Activated CD8-positive, alpha-beta T cell treated with anti-CD3 and anti-CD28 coated beads for 36 hours (primary cell): Measurements from ENCODE around the gene CAPG. TPM values are rescaled to one million over a fixed set of nuclear protein-coding genes. Genes with fewer than 3 reads are reported as not detected.
A peak's percentile ranks its signal among the peaks of the same experiment; 100 is the strongest.
"Not testable (repeated sequence)": the region's sequence is repeated elsewhere in the genome, so short reads cannot be mapped to it uniquely, and the experiment has no call there.

Experiments
- ATAC-seq: fragments of 200-7000 bp; cut with Tn5 transposase; one replicate; pipeline ENCODE4 v1.10.0; 2021; ENCODE audit warnings: mild to moderate bottlenecking, moderate library complexity
- CTCF ChIA-PET: fragments of 350-600 bp; sonication (Branson Sonifier 250); formaldehyde crosslinking; loops from one replicate; lab custom pipeline; 2021; ENCODE audit warnings: antibody characterized with exemption; lab: Charles Lee
- POLR2A ChIA-PET: fragments of 350-600 bp; sonication (Branson Sonifier 250); formaldehyde crosslinking; loops from one replicate; lab custom pipeline; 2021; ENCODE audit warnings: antibody characterized with exemption; lab: Charles Lee
- DNase-seq: peaks from one replicate; pipeline ENCODE4 v3.0.0-alpha.2; 2020
- H3K27ac Mint-ChIP-seq: one replicate; pipeline ENCODE4 v1.8.0; 2021; ENCODE audit warnings: mild to moderate bottlenecking, mixed read lengths
- H3K27me3 Mint-ChIP-seq: one replicate; pipeline ENCODE4 v1.8.0; 2021; ENCODE audit warnings: mixed read lengths
- H3K36me3 Mint-ChIP-seq: one replicate; pipeline ENCODE4 v1.8.0; 2021; ENCODE audit warnings: low read depth, mixed read lengths
- H3K4me1 Mint-ChIP-seq: one replicate; pipeline ENCODE4 v1.8.0; 2021; ENCODE audit warnings: low read depth, mixed read lengths
- H3K4me3 Mint-ChIP-seq: one replicate; pipeline ENCODE4 v1.8.0; 2021; ENCODE audit warnings: mild to moderate bottlenecking, moderate library complexity, mixed read lengths
- H3K9me3 Mint-ChIP-seq: one replicate; pipeline ENCODE4 v1.8.0; 2021; ENCODE audit warnings: mixed read lengths
- intact Hi-C: fragments of 100-400 bp; cut with micrococcal nuclease; formaldehyde crosslinking; loops from one replicate; pipeline ENCODE4 v1.10.0; 2022
- total RNA-seq, 2 experiments: library from RNA; stranded (reverse); gene quantifications; one replicate each; pipeline ENCODE4 v1.2.3, GENCODE V29; 2021
- TF ChIP-seq, protein P1 (sequence below): fragments of 200-600 bp; IDR thresholded peaks from one replicate; pipeline ENCODE4 v1.8.0; 2022; ENCODE audit warnings: antibody characterized with exemption, mild to moderate bottlenecking

The CAPG gene
- total RNA-seq, 2 experiments from 2014 or later, result 18.7 to 19.3 TPM

DNA sequence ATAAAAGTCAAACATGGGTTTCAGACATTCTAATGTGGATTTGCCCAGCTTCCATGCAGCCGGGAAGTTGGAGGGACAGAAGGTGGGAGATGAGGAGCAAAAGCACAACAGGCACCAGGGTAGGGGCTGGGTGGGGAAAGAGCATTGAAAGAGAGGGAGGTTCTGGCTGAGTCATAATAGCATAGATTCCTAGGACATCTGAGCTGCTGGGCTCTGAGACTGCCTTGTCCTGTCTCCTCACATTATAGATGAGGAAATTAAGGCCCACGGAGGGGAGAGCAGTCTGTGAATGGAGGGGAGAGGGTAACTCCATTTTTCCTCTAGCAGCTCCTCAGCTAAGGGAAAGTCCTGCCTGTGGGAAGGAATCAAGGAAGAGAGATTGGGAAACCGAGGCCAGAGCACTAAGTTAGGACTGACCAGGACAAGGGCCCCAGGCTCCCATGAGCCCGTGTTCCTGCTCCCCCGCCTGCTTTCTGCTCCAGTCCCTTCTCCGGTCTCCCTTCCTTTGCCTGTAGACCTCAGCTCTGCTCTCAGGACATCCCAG lies 34.5 kb upstream of the CAPG start:
- Mint-ChIP-seq H3K4me1 (peaks cover 13% of the 10 kb centered on the region), H3K36me3 (no peaks in the 10 kb centered on the region), H3K4me3 (no peak overlapping the region), H3K27ac (no peak overlapping the region), H3K9me3 (no peaks in the 10 kb centered on the region), H3K27me3 (no peaks in the 10 kb centered on the region)
- TF ChIP-seq, protein P1, sequence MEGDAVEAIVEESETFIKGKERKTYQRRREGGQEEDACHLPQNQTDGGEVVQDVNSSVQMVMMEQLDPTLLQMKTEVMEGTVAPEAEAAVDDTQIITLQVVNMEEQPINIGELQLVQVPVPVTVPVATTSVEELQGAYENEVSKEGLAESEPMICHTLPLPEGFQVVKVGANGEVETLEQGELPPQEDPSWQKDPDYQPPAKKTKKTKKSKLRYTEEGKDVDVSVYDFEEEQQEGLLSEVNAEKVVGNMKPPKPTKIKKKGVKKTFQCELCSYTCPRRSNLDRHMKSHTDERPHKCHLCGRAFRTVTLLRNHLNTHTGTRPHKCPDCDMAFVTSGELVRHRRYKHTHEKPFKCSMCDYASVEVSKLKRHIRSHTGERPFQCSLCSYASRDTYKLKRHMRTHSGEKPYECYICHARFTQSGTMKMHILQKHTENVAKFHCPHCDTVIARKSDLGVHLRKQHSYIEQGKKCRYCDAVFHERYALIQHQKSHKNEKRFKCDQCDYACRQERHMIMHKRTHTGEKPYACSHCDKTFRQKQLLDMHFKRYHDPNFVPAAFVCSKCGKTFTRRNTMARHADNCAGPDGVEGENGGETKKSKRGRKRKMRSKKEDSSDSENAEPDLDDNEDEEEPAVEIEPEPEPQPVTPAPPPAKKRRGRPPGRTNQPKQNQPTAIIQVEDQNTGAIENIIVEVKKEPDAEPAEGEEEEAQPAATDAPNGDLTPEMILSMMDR, result no peak
- intact Hi-C loops, result no loop called here
- ChIA-PET POLR2A (interaction anchor here (24.1 kb wide), 1 partner anchor 97 kb away, joined by 382 read pairs; the partner anchor contains the start of gene MAT2A), CTCF (no interaction called here)
- ATAC-seq (no peak), DNase-seq (no peak)

DNA sequence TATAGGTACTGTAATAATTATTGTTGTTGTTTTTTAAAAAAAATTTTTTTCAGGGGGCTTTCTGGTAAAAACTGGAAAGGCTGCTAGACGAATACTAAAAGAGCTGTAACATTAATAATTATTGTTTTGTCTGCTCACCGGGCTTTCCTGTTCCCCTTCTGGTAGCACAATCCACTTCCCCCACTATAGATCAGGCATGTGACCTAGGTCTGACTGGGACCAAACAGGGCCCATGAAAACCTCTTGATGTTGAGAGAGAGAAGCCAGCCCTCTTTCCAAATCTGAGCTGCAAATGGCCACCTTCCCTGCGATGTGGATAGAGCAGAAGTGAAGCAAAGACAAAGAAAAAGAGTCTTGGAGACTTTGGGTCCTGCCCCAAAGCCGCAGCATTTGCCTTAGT lies 31.7 kb upstream of the CAPG start:
- Mint-ChIP-seq H3K27me3 (no peaks in the 10 kb centered on the region), H3K9me3 (no peaks in the 10 kb centered on the region), H3K4me1 (peaks cover 33% of the 10 kb centered on the region), H3K4me3 (no peak overlapping the region), H3K36me3 (no peaks in the 10 kb centered on the region), H3K27ac (no peak overlapping the region)
- TF ChIP-seq, protein P1, result no peak
- POLR2A ChIA-PET, result interaction anchor here (0.8 to 24.1 kb wide), 2 partner anchors 100 to 114 kb away, joined by 3 to 382 read pairs; partner anchors contain the start of genes MAT2A and TGOLN2
- intact Hi-C loops, result no loop called here
- CTCF ChIA-PET, result interaction anchor here (0.6 to 1.7 kb wide), 7 partner anchors 11 to 110 kb away, joined by 3 read pairs; no protein-coding TSS in a partner anchor
- ATAC-seq, result no peak
- no peak for DNase-seq

DNA sequence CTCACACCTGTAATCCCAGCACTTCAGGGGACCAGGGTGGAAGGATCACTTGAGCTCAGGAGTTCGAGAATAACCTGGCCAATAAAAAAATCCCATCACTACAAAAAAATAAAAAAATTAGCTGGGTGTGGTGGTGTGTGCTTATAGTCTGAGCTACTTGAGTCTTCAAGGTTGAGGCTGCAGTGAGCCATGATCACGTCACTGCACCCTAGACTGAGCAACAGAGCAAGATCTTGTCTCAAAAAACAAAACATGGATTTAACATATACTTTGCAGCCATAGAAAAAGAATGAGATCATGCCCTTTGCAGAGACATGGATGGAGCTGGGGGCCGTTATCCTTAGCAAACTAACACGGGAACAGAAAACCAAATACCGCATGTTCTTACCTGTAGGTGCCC lies 30.6 kb upstream of the CAPG start:
- TF ChIP-seq, protein P1, result no peak
- H3K4me3 Mint-ChIP-seq, result no peak overlapping the region
- CTCF ChIA-PET, result interaction anchor here (1.4 to 2.2 kb wide), 2 partner anchors 21 to 104 kb away, joined by 3 to 8 read pairs; no protein-coding TSS in a partner anchor
- intact Hi-C loops, result no loop called here
- H3K27me3 Mint-ChIP-seq, result no peaks in the 10 kb centered on the region
- peaks cover 33% of the 10 kb centered on the region for H3K4me1 Mint-ChIP-seq
- no peak overlapping the region for H3K27ac Mint-ChIP-seq
- ATAC-seq, result no peak
- no peaks in the 10 kb centered on the region for H3K9me3 Mint-ChIP-seq
- no peak for DNase-seq
- H3K36me3 Mint-ChIP-seq, result no peaks in the 10 kb centered on the region
- POLR2A ChIA-PET, result interaction anchor here (0.8 to 24.1 kb wide), 3 partner anchors 11 to 101 kb away, joined by 3 to 382 read pairs (median 6); partner anchors contain the start of gene MAT2A

DNA sequence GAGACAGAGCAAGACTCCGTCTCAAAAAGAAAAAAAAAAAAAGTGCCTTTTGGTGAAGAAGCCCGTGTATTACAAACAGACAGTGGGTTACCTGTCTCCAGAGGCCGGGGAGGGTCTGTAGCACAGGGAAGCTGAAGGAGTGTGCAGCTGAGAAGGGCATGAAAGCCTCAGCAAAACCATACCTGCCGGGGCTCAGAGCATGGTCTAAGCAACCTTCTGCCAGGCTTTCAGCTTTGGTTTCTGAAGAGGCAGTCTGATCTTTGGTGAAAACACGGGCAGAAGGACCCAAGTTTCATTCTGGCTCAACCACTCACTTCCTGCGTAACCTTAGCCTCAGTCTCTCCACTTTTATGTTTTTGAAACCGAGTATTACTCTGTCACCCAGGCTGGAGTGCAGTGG lies 29.8 kb upstream of the CAPG start:
- Mint-ChIP-seq H3K36me3 (no peaks in the 10 kb centered on the region), H3K4me3 (peak overlapping the region; percentile 73), H3K27ac (peak overlapping the region; percentile 93), H3K4me1 (peaks cover 33% of the 10 kb centered on the region), H3K9me3 (no peaks in the 10 kb centered on the region), H3K27me3 (no peaks in the 10 kb centered on the region)
- TF ChIP-seq, protein P1, result no peak
- peak; percentile 50 for ATAC-seq
- ChIA-PET CTCF (interaction anchor here (1.2 to 2.2 kb wide), 2 partner anchors 19 to 20 kb away, joined by 4 to 8 read pairs; no protein-coding TSS in a partner anchor), POLR2A (interaction anchor here (1.0 to 24.1 kb wide), 3 partner anchors 19 to 102 kb away, joined by 3 to 382 read pairs (median 6); partner anchors contain the start of genes ELMOD3, MAT2A and RETSAT)
- peak; percentile 59 for DNase-seq
- intact Hi-C loops, result no loop called here

DNA sequence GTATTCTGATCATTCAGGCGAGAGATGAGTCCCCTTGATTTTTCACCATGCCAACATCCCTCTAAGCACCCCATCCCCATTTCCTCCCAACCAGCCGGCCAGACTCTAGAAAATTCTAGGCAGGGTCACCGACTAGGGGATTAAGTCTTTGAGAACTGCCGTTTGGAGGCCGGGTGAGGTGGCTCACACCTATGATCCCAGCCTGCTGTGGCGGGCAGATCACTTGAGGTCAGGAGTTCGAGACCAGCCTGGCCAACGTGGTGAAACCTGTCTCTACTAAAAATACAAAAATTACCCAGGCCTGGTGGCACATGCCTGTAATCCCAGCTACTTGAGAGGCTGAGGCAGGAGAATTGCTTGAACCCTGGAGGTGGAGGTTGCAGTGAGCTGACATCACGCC lies 29.4 kb upstream of the CAPG start:
- H3K4me1 Mint-ChIP-seq, result peaks cover 33% of the 10 kb centered on the region
- H3K27me3 Mint-ChIP-seq, H3K9me3 Mint-ChIP-seq, H3K36me3 Mint-ChIP-seq, intact Hi-C loops, DNase-seq, ATAC-seq: not testable (repeated sequence)
- peak overlapping the region; percentile 73 for H3K4me3 Mint-ChIP-seq
- CTCF ChIA-PET, result interaction anchor here (1.2 to 2.2 kb wide), 2 partner anchors 18 to 20 kb away, joined by 4 to 8 read pairs; no protein-coding TSS in a partner anchor
- peak overlapping the region; percentile 93 for H3K27ac Mint-ChIP-seq
- POLR2A ChIA-PET, result interaction anchor here (1.0 to 24.1 kb wide), 3 partner anchors 85 to 112 kb away, joined by 3 to 382 read pairs (median 3); partner anchors contain the start of genes ELMOD3, MAT2A, RETSAT and TGOLN2
